ENCODE results near the gene SPON1.
A peak's percentile ranks its signal among the peaks of the same experiment; 100 is the strongest.
"Not testable (repeated sequence)": the region's sequence is repeated elsewhere in the genome, so short reads cannot be mapped to it uniquely, and the experiment has no call there.

Gene SPON1

GRCh38 chr11:13984616-13985450 lies 22.3 kb downstream of the SPON1 start:
- no peak overlapping the region for H3K27ac ChIP-seq (ENCODE audit: low read depth, low read length)
- H3K4me3 ChIP-seq (ENCODE audit: low read depth, low read length) = no peak overlapping the region
- H3K4me1 ChIP-seq (ENCODE audit: control insufficient read depth, insufficient read depth, low read length) = no peaks in the 10 kb centered on the region
- no peak overlapping the region for H3K9ac ChIP-seq (ENCODE audit: low read depth, low read length)
- no peaks in the 10 kb centered on the region for H3K36me3 ChIP-seq (ENCODE audit: control insufficient read depth, insufficient read depth, low read length)
- H3K27me3 ChIP-seq (ENCODE audit: control insufficient read depth, insufficient read depth, low read length) = no peaks in the 10 kb centered on the region
- H3K9me3 ChIP-seq (ENCODE audit: control insufficient read depth, insufficient read depth, low read length) = no peaks in the 10 kb centered on the region

- H3K36me3 ChIP-seq (ENCODE audit: control insufficient read depth, insufficient read depth, low read length) = not testable (repeated sequence)
Measured at GRCh38 chr11:13986695-13987094, 24.2 kb downstream of the SPON1 start.

GRCh38 chr11:13992158-13992856 lies 29.8 kb downstream of the SPON1 start:
- H3K27me3 ChIP-seq (ENCODE audit: control insufficient read depth, insufficient read depth, low read length); H3K4me1 ChIP-seq (ENCODE audit: control insufficient read depth, insufficient read depth, low read length); H3K9ac ChIP-seq (ENCODE audit: low read depth, low read length); H3K4me3 ChIP-seq (ENCODE audit: low read depth, low read length); H3K27ac ChIP-seq (ENCODE audit: low read depth, low read length); H3K9me3 ChIP-seq (ENCODE audit: control insufficient read depth, insufficient read depth, low read length); H3K36me3 ChIP-seq (ENCODE audit: control insufficient read depth, insufficient read depth, low read length): not testable (repeated sequence)

More at GRCh38 chr11:13986695-13987094, 24.2 kb downstream of the SPON1 start:
- not testable (repeated sequence) for H3K4me3 ChIP-seq (ENCODE audit: low read depth, low read length); H3K9me3 ChIP-seq (ENCODE audit: control insufficient read depth, insufficient read depth, low read length); H3K27me3 ChIP-seq (ENCODE audit: control insufficient read depth, insufficient read depth, low read length); H3K9ac ChIP-seq (ENCODE audit: low read depth, low read length); H3K4me1 ChIP-seq (ENCODE audit: control insufficient read depth, insufficient read depth, low read length); H3K27ac ChIP-seq (ENCODE audit: low read depth, low read length)

GRCh38 chr11:13993096-13993765 lies 30.7 kb downstream of the SPON1 start:
- Histone ChIP-seq H3K9ac (ENCODE audit: low read depth, low read length) (no peak overlapping the region), H3K36me3 (ENCODE audit: control insufficient read depth, insufficient read depth, low read length) (no peaks in the 10 kb centered on the region), H3K27ac (ENCODE audit: low read depth, low read length) (no peak overlapping the region), H3K9me3 (ENCODE audit: control insufficient read depth, insufficient read depth, low read length) (no peaks in the 10 kb centered on the region), H3K4me3 (ENCODE audit: low read depth, low read length) (no peak overlapping the region), H3K27me3 (ENCODE audit: control insufficient read depth, insufficient read depth, low read length) (no peaks in the 10 kb centered on the region), H3K4me1 (ENCODE audit: control insufficient read depth, insufficient read depth, low read length) (no peaks in the 10 kb centered on the region)

GRCh38 chr11:13997881-13998280 lies 35.4 kb downstream of the SPON1 start:
- no peaks in the 10 kb centered on the region for H3K9me3 ChIP-seq (ENCODE audit: control insufficient read depth, insufficient read depth, low read length)
- no peak overlapping the region for H3K4me3 ChIP-seq (ENCODE audit: low read depth, low read length)
- no peak overlapping the region for H3K27ac ChIP-seq (ENCODE audit: low read depth, low read length)
- H3K4me1 ChIP-seq (ENCODE audit: control insufficient read depth, insufficient read depth, low read length) = no peaks in the 10 kb centered on the region
- H3K9ac ChIP-seq (ENCODE audit: low read depth, low read length) = no peak overlapping the region
- H3K27me3 ChIP-seq (ENCODE audit: control insufficient read depth, insufficient read depth, low read length) = no peaks in the 10 kb centered on the region
- H3K36me3 ChIP-seq (ENCODE audit: control insufficient read depth, insufficient read depth, low read length) = no peaks in the 10 kb centered on the region

- no peaks in the 10 kb centered on the region for H3K9me3 ChIP-seq (ENCODE audit: control insufficient read depth, insufficient read depth, low read length)
- no peak overlapping the region for H3K4me3 ChIP-seq (ENCODE audit: low read depth, low read length)
- H3K9ac ChIP-seq (ENCODE audit: low read depth, low read length) = no peak overlapping the region
- no peaks in the 10 kb centered on the region for H3K36me3 ChIP-seq (ENCODE audit: control insufficient read depth, insufficient read depth, low read length)
- no peaks in the 10 kb centered on the region for H3K4me1 ChIP-seq (ENCODE audit: control insufficient read depth, insufficient read depth, low read length)
- H3K27me3 ChIP-seq (ENCODE audit: control insufficient read depth, insufficient read depth, low read length) = no peaks in the 10 kb centered on the region
- no peak overlapping the region for H3K27ac ChIP-seq (ENCODE audit: low read depth, low read length)
Measured at GRCh38 chr11:13999704-14000103, 37.2 kb downstream of the SPON1 start.

- H3K9ac ChIP-seq (ENCODE audit: low read depth, low read length) = no peak overlapping the region
- no peaks in the 10 kb centered on the region for H3K27me3 ChIP-seq (ENCODE audit: control insufficient read depth, insufficient read depth, low read length)
- no peak overlapping the region for H3K27ac ChIP-seq (ENCODE audit: low read depth, low read length)
- H3K36me3 ChIP-seq (ENCODE audit: control insufficient read depth, insufficient read depth, low read length) = no peaks in the 10 kb centered on the region
- peaks cover 3% of the 10 kb centered on the region; the same call in 1 of the 2 replicates for H3K9me3 ChIP-seq (ENCODE audit: control insufficient read depth, insufficient read depth, low read length)
- H3K4me3 ChIP-seq (ENCODE audit: low read depth, low read length) = no peak overlapping the region
- H3K4me1 ChIP-seq (ENCODE audit: control insufficient read depth, insufficient read depth, low read length) = no peaks in the 10 kb centered on the region
Measured at GRCh38 chr11:14001597-14001996, 39.1 kb downstream of the SPON1 start.

- Histone ChIP-seq H3K27me3 (ENCODE audit: control insufficient read depth, insufficient read depth, low read length) (no peaks in the 10 kb centered on the region), H3K4me1 (ENCODE audit: control insufficient read depth, insufficient read depth, low read length) (no peaks in the 10 kb centered on the region), H3K9ac (ENCODE audit: low read depth, low read length) (no peak overlapping the region), H3K36me3 (ENCODE audit: control insufficient read depth, insufficient read depth, low read length) (no peaks in the 10 kb centered on the region), H3K4me3 (ENCODE audit: low read depth, low read length) (no peak overlapping the region), H3K27ac (ENCODE audit: low read depth, low read length) (no peak overlapping the region), H3K9me3 (ENCODE audit: control insufficient read depth, insufficient read depth, low read length) (peaks cover 8% of the 10 kb centered on the region; the same call in 1 of the 2 replicates)
Measured at GRCh38 chr11:14007566-14007965, 45.0 kb downstream of the SPON1 start.

- Histone ChIP-seq H3K27ac (ENCODE audit: low read depth, low read length) (no peak overlapping the region), H3K36me3 (ENCODE audit: control insufficient read depth, insufficient read depth, low read length) (no peaks in the 10 kb centered on the region), H3K4me3 (ENCODE audit: low read depth, low read length) (no peak overlapping the region)
Measured at GRCh38 chr11:14010665-14011064, 48.1 kb downstream of the SPON1 start.

GRCh38 chr11:14012846-14013245 lies 50.3 kb downstream of the SPON1 start:
- Histone ChIP-seq H3K27ac (ENCODE audit: low read depth, low read length) (no peak overlapping the region), H3K27me3 (ENCODE audit: control insufficient read depth, insufficient read depth, low read length) (no peaks in the 10 kb centered on the region), H3K36me3 (ENCODE audit: control insufficient read depth, insufficient read depth, low read length) (no peaks in the 10 kb centered on the region), H3K4me3 (ENCODE audit: low read depth, low read length) (no peak overlapping the region), H3K9ac (ENCODE audit: low read depth, low read length) (no peak overlapping the region), H3K4me1 (ENCODE audit: control insufficient read depth, insufficient read depth, low read length) (no peaks in the 10 kb centered on the region), H3K9me3 (ENCODE audit: control insufficient read depth, insufficient read depth, low read length) (no peaks in the 10 kb centered on the region)

More at GRCh38 chr11:14010665-14011064, 48.1 kb downstream of the SPON1 start:
- Histone ChIP-seq H3K27me3 (ENCODE audit: control insufficient read depth, insufficient read depth, low read length) (no peaks in the 10 kb centered on the region), H3K4me1 (ENCODE audit: control insufficient read depth, insufficient read depth, low read length) (no peaks in the 10 kb centered on the region), H3K9ac (ENCODE audit: low read depth, low read length) (no peak overlapping the region; the same call in 1 of the 2 replicates), H3K9me3 (ENCODE audit: control insufficient read depth, insufficient read depth, low read length) (peaks cover 8% of the 10 kb centered on the region; the same call in 1 of the 2 replicates)

- Histone ChIP-seq H3K9me3 (ENCODE audit: control insufficient read depth, insufficient read depth, low read length) (no peaks in the 10 kb centered on the region), H3K4me1 (ENCODE audit: control insufficient read depth, insufficient read depth, low read length) (no peaks in the 10 kb centered on the region), H3K36me3 (ENCODE audit: control insufficient read depth, insufficient read depth, low read length) (no peaks in the 10 kb centered on the region), H3K4me3 (ENCODE audit: low read depth, low read length) (no peak overlapping the region), H3K9ac (ENCODE audit: low read depth, low read length) (no peak overlapping the region), H3K27ac (ENCODE audit: low read depth, low read length) (peak overlapping the region; percentile 65), H3K27me3 (ENCODE audit: control insufficient read depth, insufficient read depth, low read length) (no peaks in the 10 kb centered on the region)
Measured at GRCh38 chr11:14015711-14016110, 53.2 kb downstream of the SPON1 start.

Data from HUES48 (cell line).